NB4 (cell line): ENCODE data around the gene CTNNA2.

Experiments
- POLR2A ChIP-seq: IDR thresholded peaks from 2 replicates; pipeline ENCODE4 v1.6.1; 2011; ENCODE audit warnings: mild to moderate bottlenecking; ENCODE audit not compliant: insufficient read length; ENCODE audit errors: extremely low read depth
- TF ChIP-seq, protein P1 (sequence below): IDR thresholded peaks from one replicate; pipeline ENCODE4 v1.5.1; 2012; ENCODE audit warnings: low read depth, low read length

DNA sequence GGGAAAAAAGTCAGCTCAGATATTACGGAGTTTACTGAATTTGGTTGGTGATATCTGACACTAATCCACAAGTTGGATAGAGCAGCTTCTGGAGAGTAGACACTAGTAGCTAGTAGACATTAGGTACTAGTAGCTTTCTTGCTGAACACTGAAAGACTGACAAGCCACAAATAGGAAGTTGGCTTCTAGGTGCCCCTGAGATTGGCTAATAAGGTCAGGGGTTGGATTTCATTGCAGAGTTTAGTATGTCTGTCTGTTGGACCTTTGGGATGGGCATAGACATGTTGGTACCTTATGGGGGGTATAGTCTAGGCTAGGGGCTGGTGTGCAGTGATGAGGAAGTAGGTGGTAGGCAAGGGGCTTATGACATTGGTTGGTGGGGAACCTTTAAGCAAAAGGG, 956.6 kb downstream of the CTNNA2 start:
- TF ChIP-seq, protein P1, sequence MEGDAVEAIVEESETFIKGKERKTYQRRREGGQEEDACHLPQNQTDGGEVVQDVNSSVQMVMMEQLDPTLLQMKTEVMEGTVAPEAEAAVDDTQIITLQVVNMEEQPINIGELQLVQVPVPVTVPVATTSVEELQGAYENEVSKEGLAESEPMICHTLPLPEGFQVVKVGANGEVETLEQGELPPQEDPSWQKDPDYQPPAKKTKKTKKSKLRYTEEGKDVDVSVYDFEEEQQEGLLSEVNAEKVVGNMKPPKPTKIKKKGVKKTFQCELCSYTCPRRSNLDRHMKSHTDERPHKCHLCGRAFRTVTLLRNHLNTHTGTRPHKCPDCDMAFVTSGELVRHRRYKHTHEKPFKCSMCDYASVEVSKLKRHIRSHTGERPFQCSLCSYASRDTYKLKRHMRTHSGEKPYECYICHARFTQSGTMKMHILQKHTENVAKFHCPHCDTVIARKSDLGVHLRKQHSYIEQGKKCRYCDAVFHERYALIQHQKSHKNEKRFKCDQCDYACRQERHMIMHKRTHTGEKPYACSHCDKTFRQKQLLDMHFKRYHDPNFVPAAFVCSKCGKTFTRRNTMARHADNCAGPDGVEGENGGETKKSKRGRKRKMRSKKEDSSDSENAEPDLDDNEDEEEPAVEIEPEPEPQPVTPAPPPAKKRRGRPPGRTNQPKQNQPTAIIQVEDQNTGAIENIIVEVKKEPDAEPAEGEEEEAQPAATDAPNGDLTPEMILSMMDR = no peak
- TF ChIP-seq POLR2A = no peak
